Measurements from ENCODE around the gene MAPK8IP1.
A peak's percentile ranks its signal among the peaks of the same experiment; 100 is the strongest.

MAPK8IP1 gene

DNA sequence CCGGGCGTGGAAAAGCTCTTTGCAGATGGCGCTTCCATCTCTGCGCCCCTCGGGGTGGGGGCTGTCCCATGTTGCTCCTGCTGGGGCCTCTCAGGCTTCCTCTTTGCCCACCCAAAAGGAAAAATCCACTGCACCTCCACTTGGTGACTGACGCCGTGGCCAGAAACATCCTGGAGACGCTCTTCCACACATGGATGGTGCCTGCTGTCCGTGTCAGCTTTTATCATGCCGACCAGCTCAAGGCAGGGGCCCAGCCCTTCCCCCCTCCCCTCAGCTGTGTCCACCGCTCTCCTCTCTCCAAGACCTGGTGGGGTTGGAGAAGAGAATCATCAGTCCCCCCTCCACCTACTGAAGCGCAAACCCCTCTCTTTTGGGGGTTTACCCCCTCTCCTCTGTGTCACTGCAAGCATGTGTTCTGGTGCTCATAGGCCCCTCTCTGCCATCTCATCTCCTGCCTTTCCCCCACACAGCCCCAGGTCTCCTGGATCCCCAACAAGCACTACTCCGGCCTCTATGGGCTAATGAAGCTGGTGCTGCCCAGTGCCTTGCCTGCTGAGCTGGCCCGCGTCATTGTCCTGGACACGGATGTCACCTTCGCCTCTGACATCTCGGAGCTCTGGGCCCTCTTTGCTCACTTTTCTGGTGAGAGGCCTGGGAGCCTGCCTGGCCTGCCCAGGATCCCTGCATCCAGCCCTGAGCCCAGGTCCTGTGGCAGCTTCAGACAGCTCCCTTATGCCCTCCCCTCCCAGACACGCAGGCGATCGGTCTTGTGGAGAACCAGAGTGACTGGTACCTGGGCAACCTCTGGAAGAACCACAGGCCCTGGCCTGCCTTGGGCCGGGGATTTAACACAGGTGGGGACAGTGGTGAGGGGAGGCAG, 38.8 kb downstream of the MAPK8IP1 start:
- peaks cover 10 to 22% (median 14%) of the 10 kb centered on the region in 4 donors for H3K4me1 ChIP-seq
- DNase-seq, result peak in 1 of 2 donors; percentile 62
- no peak for TF ChIP-seq CTCF (IDR thresholded peaks at IDR 0.05)
- no peak overlapping the region for H3K4me3 ChIP-seq
- intact Hi-C loops (cut with DNase I; ENCODE audit: low total_unique reads), result no loop called here
- no peak overlapping the region for H3K27ac ChIP-seq
- peaks cover 0 to 8% (median 0%) of the 10 kb centered on the region in 3 donors for H3K36me3 ChIP-seq
- H3K27me3 ChIP-seq, result peaks cover 11 to 54% of the 10 kb centered on the region in 2 donors
- no peaks in the 10 kb centered on the region for H3K9me3 ChIP-seq

- TF ChIP-seq CTCF (IDR thresholded peaks at IDR 0.05), result no peak
- Histone ChIP-seq H3K27me3 (peaks cover 11 to 54% of the 10 kb centered on the region in 2 donors), H3K4me3 (no peak overlapping the region), H3K27ac (no peak overlapping the region), H3K36me3 (peaks cover 0 to 8% (median 0%) of the 10 kb centered on the region in 3 donors), H3K9me3 (no peaks in the 10 kb centered on the region), H3K4me1 (peaks cover 10 to 22% (median 14%) of the 10 kb centered on the region in 4 donors)
- peak in 1 of 2 donors; percentile 33 for DNase-seq
- intact Hi-C loops (cut with DNase I; ENCODE audit: low total_unique reads), result no loop called here
These were observed 39.5 kb downstream of the MAPK8IP1 start for GRCh38 chr11:45924927-45925326.

DNA sequence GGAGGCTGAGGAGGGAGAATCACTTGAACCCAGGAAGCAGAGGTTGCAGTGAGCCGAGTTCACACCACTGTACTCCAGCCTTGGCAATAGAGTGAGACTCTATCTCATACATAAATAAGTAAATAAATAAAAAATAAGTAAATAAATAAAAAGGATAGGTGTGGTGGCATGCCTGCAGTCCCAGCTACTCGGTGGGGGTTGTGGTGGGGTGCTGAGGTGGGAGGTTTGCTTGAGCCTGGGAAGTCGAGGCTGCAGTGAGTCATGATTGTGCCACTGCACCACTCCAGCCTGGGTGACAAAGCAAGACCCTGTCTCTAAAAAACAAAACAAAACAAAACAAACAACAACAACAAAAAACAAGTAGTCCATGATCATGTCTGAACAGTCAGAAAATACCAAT, 40.1 kb downstream of the MAPK8IP1 start:
- DNase-seq, result no peak
- H3K27me3 ChIP-seq, result peaks cover 11 to 54% of the 10 kb centered on the region in 2 donors
- no peak overlapping the region for H3K27ac ChIP-seq
- H3K4me3 ChIP-seq, result no peak overlapping the region
- peaks cover 10 to 24% (median 14%) of the 10 kb centered on the region in 4 donors for H3K4me1 ChIP-seq
- intact Hi-C loops (cut with DNase I; ENCODE audit: low total_unique reads), result no loop called here
- H3K36me3 ChIP-seq, result peaks cover 0 to 13% (median 0%) of the 10 kb centered on the region in 3 donors
- no peaks in the 10 kb centered on the region for H3K9me3 ChIP-seq
- no peak for TF ChIP-seq CTCF (IDR thresholded peaks at IDR 0.05)

GRCh38 chr11:45926001-45926401, 40.5 kb downstream of the MAPK8IP1 start:
- intact Hi-C loops (cut with DNase I; ENCODE audit: low total_unique reads), result no loop called here
- no peak overlapping the region for H3K27ac ChIP-seq
- peak in 1 of 2 donors; percentile 63 for DNase-seq
- no peak overlapping the region for H3K4me3 ChIP-seq
- peaks cover 0 to 14% (median 0%) of the 10 kb centered on the region in 3 donors for H3K36me3 ChIP-seq
- H3K27me3 ChIP-seq, result peaks cover 11 to 54% of the 10 kb centered on the region in 2 donors
- no peak for TF ChIP-seq CTCF (IDR thresholded peaks at IDR 0.05)
- H3K4me1 ChIP-seq, result peaks cover 10 to 25% (median 14%) of the 10 kb centered on the region in 4 donors
- H3K9me3 ChIP-seq, result no peaks in the 10 kb centered on the region

DNA sequence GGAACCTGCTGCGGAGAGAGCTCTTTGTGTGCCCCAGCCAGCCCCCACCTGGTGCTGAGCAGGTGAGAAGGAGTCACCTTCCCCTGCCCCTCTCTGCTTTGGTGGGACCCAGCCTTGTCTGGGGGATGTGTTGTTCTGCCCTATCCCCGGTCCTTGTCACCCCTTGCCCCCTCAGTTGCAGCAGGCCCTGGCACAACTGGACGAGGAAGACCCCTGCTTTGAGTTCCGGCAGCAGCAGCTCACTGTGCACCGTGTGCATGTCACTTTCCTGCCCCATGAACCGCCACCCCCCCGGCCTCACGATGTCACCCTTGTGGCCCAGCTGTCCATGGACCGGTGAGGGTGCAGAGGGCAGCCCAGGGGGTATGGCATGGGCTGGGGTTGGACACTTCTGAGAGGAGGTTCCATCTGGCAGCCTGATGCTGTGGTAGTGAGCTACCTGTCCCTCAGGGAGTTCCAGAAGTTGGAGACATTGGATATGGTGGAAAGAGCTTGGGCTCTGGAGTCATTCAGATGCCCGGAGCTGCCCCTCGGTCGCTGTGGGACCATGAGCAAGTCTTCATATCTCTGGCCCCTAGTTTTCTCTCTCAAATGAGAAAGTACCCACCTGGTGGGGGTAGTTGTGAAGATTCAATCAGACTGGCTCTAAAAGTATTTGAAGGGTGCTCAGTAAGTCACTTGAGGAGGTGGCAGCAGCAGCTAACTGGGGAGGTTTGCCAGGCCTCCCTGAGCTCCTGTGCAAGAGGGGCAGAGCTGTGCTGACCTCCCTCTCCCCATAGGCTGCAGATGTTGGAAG, 41.3 kb downstream of the MAPK8IP1 start:
- peak in 1 of 2 donors; percentile 55 for DNase-seq
- TF ChIP-seq CTCF (IDR thresholded peaks at IDR 0.05), result no peak
- Histone ChIP-seq H3K4me3 (no peak overlapping the region), H3K27ac (no peak overlapping the region), H3K27me3 (peaks cover 11 to 49% of the 10 kb centered on the region in 2 donors), H3K36me3 (peaks cover 0 to 21% (median 7%) of the 10 kb centered on the region in 3 donors), H3K4me1 (peaks cover 10 to 21% (median 14%) of the 10 kb centered on the region in 4 donors), H3K9me3 (no peaks in the 10 kb centered on the region)
- intact Hi-C loops (cut with DNase I; ENCODE audit: low total_unique reads), result no loop called here

Data from tibial artery (tissue), 4 donors.